Colon (tissue), 2 donors: Measurements from ENCODE around the gene AP2A2.

Experiments used
- FAIRE-seq: peaks from 2 replicates; lab custom pipeline; 2012; peaks lifted over from hg19 to GRCh38; lab: Jason Lieb, UNC
- donor health status: control.
- donor health status: control.

Gene AP2A2

DNA sequence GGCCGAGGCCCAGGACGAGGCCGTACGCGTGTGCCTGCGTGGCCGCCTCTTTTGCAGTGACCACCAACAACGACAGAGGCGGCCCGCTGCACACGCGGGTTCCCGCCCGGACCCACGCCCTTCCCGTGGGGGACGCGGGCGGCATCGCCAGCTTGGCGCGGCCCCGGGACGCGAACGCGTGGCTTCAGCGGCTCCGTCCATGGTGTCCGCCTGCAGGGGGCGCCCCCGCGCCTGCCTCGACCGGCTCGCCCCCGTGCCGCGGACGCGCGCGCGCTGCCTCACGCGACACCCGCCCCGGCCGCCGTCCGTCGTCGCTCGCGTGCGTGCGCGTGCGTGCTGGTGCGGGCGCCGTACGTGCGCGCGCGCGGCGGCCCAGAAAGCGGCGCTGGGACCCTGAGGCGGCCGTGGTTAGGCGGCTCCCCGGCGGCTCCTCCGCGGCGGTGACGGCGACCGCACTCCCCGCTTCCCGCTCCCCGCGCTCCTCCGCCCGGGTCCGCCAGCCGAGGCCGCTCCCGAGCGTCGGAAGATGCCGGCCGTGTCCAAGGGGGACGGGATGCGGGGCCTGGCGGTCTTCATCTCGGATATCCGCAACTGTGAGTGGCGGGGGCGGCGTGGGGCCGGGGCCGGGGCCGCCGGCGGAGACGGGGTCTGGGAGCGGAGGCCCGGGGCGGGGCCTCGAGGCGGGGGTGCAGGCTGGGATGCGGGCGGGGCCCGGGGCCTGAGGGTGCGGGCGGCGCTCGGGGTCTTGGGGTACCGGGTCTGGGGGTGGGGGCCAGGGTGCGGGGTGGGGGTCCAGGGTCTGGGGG, at the start of gene AP2A2:
Gene AP2A2, plus strand, starts transcription at position 375 of the 806 bp plus-strand sequence. Its CDS starts 152 bp downstream, at position 527.
- no peak for FAIRE-seq

DNA sequence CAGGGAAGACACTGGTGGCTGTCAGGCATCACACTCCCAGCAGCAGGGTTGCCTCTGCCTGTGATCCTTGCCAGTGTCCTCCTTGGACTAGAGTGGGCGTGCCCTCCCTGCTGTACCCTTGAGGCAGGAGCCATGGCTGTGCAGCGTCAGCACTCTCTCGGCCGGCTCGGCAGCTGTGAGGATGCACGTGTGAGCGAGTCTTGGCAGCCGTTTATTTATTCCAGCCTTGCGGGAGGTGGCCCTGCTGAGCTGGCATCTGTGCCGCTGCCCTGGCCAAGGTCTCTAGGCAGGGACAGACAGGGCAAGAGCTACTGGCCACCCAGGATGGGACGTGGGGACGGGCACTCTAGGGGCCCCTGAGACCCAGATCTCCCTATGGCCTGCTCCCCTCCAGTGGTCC, 49.1 kb upstream of the AP2A2 start:
- FAIRE-seq = no peak

DNA sequence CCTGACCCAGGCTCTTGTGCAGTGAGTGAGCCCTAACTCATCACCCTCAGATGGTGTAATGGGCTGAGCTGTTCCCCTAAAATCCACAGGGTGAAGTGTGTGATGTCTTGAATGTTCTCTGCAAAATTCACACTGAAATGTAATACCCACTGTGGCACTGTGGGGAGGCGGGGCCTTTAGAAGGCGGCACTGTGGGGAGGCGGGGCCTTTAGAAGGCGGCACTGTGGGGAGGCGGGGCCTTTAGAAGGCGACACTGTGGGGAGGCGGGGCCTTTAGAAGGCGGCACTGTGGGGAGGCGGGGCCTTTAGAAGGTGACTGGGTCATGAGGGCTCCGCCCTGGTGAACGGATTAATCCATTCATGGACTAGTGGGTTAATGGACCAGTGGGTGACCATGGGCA, 48.1 kb upstream of the AP2A2 start:
- no peak for FAIRE-seq

DNA sequence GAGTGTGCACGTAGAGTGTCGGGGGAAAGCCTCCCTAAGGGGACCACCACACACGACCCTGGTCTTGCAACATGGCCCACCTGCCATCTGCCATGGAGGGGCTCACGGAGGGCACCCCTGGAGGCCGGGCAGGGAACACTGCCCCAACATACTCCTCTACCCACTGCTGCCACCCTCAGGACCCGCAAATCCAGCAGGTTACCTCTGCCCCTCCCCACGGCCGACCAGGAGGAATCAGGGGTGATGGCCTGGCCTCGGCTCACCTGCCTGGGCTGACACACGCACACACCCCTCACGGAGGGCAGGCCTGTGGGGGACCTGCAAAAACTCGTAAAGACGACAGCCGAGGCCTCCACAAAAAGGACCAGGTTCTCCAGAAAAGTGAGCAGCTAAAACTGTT, 45.2 kb upstream of the AP2A2 start:
- no peak for FAIRE-seq

DNA sequence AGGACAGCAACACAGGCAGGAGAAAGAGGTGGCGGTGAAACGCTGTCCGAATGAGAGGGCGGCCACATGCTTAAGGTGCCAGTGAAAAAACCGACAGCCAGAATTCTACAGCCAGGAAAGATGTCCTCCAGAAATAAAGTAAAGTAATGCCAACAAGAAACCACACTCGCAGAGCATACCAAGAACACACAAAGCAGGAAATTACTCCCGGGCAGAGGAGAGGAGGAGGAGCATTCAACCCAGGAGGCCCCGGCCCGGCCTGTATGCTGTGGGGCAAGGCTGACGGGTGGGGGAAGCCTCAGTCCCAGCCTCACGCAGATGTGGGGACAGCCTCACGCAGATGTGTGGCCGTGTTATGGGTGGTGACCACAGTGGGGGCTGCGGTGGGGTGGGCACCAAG, 43.1 kb upstream of the AP2A2 start:
- FAIRE-seq = no peak

DNA sequence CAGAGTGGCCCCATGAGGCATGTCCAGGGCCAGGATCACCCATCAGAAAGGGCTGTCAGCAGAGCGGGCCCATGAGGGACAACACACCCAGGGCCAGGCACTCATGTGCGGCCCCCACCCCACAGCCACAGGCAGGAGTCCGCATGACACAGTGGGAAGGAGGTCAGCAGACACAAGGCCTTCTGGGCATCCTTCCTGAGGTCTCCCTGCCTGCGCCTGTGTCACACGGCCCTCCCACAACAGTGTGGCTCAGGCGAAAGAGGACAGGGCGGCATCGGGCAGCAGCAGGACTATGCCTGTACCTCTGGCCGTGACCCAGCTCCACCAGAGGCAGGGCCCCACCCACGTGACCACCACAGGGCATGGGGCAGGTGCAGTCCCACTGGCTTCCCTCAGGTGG, 42.1 kb upstream of the AP2A2 start:
- no peak for FAIRE-seq

DNA sequence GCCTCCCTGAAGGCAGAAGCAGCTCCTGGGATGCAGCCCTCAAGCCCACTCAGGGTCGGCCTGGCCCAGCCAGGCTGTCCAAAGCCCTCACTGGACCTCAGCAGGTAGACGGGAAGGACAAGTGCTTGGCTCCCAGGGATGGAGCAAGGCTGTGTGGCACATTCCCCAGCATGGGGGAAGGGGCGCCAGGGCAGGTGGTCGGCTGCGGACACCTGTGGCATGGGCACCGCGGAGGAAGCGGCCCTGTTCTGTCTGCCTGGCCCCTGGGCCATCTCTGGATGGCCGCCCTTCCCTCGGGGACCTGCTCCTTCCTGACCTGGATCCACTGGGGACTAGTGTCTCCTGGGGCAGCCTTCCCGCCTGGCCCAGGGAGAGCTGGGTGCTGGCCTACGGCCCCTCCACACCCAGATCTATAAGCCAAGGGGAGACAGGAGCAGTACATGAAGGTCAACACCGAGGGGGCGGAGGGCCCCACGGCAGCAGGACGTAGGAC, 41.0 kb upstream of the AP2A2 start:
- FAIRE-seq = no peak

DNA sequence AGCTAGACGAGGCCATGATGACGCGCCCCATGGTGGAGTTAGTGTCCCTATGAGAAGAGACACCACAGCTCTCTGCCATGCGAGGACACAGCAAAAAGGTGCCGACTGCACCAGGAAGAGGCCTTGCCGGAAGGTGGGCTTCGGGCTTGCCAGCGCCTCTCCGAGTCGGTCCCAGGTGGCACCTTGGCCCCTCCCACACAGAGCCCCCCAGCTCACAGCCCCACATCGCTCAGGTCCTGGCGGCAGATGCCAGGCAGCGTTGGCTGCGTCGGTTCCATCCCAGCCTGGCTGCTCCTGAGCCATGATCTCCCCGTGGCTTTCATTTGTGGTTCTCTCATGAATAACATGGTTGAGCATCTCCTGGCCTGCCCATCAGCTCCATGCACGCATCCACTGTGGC, 39.1 kb upstream of the AP2A2 start:
- FAIRE-seq = no peak

DNA sequence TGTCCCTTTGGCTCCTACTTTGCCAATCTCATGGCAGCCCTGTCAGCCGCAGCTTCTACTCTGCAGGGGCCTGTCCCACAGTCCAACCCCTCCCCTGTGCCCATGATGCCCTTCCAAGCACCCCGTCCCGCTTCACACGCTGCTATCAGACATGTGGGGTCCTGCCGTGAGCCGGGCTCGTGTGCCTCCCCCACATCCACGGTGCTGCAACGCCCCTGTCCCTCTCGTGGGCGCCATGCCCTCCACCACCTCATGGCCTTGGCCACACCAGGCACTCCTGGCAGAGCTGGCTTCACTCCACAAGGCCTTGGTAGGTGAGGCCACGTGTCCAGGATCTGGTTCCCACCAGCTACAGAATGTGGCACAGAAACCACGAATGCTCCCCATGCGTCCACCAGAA, 38.1 kb upstream of the AP2A2 start:
- no peak for FAIRE-seq

DNA sequence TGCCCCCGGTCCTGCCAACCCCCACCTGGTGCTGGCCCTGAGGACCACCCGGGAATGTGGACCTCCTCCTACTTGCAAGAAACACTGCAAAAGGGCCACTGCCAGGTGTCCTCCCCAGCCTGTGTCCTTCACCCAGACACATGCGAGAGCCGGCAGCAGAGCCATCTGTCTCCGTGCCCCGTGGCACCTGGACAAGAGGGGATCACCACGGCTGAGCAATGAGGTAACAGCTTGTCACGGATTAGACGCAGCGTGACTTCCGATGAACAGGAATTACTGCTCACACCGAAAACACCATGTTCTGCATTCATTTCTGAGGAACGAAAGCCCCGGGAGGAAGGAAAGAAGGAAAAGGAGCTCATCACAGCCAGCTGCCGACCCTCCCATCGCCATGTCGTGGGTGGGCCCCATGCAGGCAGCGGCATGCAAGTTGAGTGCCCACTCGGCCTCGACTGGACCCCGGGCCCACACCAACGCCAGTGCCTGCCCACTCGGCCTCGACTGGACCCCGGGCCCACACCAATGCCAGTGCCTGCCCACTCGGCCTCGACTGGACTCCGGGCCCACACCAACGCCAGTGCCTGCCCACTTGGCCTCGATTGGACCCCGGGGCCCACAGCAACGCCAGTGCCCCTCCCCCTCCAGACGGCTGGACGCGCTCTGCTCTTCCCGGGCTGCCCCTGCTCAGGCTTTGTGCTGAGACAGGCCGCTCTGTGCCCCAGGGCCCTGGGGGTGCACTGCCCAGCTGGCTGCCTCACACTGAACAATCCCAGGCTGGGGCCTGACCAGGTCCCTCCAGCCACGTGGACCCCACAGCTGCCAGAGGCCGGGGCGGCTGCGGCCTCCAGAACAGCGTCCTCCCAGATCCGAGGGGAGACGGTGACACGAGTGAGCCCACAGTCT, 37.1 kb upstream of the AP2A2 start:
- no peak for FAIRE-seq

DNA sequence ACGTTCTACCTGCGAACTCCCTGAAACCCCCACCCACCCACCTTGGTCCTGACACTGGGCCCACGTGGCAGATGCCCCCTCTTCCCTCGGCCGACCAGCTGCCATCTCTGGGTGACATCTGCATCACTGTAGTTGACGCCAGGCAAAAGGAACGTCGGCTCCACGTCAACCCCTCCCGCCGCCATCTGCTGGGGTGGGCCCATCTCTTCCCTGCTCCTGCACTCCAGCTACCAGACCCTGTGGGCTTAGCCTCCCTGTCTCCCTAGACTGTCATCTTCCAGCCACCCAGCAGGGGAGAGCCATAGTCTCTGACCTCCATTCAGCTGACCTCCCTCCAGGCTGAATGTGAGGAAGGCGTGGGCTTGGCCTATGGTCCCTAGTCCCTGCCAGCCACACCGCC, 36.4 kb upstream of the AP2A2 start:
- FAIRE-seq = no peak

DNA sequence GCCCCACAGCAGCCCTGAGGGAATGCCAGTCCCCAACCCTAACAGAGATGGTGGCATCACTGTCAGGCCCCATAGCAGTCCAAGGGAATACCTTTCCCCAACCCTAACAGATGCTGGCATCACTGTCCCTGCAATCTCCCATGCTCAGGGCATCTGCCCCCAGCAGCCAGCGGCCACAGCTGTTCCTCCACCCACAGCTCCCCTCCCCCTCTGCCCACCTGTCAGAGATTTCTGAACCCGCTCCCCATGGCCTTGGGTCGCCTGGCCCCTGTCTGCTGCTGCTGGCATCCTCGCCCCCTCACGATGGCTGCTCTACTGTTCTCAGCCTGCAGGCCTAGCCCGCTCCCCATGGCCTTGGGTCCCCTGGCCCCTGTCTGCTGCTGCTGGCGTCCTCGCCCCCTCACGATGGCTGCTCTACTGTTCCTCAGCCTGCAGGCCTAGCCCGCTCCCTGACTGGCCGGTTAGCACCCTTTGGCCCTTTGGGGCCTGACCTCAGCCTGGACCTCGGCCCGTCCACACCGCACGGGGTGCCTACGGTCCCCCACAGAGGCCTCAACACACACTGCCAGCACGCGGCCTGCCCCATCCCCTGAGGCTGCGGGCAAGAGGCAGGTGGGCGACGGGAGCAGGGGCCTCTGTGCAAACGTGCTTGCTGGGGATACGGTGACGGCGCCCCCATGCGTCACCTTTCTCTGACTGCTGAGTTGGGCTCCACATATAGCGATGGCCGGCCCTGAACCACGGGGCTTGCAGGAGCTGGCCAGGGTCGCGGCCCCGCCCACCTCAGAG, 35.8 kb upstream of the AP2A2 start:
- FAIRE-seq = no peak

DNA sequence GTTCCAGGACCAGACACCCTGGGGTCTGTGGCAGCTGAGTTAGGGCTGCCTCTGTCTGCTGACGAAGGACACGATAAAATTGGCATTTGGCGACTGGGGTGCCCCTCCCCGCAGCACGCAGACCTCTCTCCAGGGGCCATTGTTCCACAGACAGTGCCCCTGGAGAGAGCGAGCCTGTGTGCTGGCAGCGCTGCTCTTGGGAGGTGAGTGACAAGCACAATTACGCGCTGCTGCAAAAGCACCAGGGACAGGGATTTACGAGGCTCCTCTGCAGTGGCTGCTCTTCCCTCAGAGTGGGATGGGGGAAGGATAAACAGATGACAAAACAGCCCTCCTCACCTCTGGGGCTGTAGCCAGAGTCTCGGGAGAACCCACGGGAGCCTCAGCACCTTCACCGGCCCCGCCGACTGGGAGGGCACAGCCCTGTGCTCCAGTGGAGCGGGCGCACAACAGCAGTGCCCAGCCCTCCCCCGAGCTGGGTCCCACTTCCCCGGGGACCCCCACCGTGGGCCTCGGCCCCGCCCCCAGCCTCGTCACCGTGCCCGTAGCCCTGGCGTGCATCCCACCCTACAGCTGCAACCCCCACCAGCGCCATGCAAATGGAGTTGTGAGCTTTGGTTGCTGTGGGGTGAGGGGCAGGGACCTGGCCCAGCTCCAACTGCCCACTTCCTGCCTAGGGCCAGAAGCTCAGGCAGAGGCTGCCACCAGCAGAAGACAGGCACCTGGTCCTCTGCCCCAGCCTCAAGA, 34.7 kb upstream of the AP2A2 start:
- no peak for FAIRE-seq

DNA sequence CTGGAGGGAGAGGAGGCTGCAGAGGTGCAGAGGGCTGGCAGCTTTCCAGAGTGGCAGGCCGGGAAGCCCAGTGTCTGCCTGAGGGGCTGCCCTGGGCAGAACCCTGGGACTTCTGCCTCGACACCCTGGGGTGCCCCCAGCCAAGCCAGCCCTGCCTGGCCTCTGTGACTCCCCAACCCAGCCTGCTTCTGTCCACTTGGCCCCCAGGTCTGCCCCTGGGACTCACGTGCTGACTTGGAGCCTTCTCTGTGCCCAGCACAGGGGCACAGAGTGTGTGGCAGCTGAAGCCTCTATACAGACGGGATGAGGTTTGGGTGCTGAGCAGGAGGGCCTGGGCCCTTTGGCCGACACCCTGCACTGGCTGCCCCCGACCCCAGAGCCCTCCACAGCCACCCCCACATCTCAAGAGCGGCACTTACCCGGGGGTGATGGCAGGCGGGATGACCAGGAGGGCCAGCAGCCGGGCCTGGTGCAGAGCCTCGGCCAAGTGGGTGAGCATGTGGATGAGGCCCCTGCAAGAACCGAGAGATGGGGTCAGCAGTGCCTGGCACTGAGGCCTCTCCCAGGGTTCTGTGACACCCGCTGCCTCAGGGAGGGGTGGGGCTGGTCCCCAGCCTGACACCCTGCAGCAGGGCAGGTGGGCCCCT, 32.5 kb upstream of the AP2A2 start:
- FAIRE-seq = no peak

DNA sequence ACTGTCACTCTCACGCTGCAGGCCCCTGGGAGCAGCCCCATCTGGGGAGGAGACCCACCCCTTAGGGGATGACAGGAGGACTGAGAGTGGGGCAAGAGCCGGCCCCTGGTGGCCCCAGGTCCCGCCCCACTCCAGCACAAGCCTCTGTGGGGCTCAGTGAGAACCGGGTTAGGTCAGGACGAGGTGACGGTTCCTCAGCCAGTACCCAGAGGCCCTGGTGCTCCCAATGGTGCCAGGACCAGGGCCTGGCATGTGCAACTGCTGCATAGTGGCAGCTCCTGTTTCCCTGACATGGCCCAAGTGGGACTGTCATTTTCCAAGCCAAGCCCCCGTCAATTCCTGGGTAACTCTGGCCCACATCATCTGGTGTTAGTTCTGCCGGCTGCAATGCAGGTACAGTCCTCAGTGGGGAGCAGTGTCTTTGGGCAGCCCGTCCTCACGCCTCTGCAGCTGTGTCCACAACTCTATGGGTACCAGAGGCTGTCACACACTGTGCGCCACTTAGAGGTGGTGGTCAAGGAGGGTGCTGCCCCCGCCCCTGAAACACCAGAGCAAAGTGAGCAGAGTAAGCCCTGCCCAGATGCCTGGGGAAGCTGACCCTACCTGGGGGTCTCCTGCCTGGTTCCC, 31.0 kb upstream of the AP2A2 start:
- FAIRE-seq = no peak

DNA sequence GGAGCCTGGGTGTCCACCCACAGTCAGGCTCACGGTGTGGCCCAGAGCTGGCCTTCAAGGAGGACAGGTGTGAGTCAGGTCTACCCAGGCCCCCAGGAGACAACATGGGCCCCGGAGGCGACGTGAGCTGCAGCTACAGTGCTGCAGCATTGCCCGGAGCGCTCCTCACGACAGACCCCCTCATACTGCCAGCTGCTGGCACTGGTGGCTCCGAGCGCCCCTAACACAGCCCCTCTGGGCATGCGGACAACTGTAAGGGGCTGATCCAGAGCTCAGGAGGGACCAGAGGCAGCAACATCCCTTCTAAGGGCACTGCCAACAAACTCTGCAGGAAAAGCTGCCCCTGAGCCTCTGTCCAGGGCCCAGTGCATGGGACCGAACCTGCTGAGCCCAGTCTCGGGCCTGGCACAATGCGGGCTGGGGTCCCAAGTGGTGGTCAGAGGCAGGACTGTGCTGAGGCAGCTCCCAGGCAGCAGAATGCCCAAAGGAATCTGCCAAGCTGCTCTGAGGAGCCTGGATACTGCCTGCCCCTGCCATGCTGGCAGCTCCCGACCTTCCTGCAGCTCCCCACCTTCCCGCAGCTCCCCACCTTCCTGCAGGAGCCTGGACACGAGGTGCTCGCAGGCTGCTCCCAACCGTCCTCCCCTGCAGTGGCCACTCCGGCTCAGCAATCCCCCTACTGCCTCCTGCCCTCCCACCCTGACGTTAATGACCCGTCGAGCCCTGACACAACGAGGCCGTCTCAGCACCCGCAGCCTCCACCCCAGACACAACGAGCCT, 30.1 kb upstream of the AP2A2 start:
- no peak for FAIRE-seq

DNA sequence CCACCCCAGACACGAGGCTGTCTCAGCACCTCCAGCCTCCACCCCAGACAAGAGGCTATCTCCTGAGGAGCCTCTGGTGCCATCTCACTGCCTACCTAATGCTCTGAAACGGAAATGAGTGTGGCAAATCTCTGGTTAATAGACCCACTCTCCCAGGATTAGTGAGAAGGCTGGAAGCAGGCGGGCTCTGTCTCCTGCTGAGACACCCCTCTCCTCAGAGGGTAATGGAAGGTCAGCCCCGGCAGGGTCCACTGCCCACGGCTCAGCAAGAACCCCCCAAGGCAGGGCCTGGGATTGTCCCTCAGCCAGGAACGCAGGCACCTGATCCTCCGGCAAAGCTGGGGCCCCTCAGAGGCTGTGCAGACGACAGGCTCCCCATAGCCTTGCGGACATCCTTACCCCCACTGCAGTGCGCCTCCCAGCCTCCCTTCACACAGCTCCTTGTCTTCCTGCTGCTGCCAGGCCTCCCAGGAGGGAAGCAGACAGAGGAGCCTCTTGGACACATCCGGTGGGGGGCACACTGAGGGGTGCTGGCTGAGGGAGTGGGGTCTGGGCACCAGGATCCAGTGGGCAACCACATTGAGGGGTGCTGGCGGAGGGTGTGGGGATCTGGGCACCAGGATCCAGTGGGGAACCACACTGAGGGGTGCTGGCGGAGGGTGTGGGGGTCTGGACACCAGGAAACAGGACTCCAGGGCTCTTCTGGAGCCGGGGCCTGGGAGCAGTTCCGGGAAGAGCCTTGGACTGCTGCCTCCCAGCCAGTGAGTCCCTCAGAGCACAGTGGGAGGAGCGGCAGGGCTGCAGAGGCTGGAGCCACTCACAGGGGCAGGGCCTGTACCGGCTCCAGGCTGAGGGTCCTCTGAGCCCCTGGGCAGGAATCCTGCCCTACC, 28.2 kb upstream of the AP2A2 start:
- FAIRE-seq = no peak

DNA sequence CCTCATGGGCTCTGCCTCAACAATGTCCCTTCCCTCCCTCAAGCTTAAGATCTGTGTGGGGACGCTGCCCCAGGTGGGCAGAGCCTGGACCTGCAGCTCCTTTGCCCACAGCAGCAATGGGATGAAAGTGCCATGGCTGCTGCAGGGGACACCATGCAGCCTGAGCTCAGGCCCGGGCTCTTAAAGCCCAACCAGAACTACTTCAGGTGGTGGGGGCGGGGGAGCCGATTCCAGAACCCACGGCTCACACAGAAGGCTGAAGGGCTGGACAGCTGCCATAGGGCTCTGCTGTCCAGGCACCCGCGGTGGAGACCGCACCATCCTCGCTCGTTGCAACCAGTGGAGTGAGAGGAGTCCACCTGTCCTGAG, 27.5 kb upstream of the AP2A2 start:
- FAIRE-seq = no peak
